ENCODE data around the gene PYROXD2. TPM values are rescaled to one million over a fixed set of nuclear protein-coding genes. Genes with fewer than 3 reads are reported as not detected.

PYROXD2 gene
- total RNA-seq, 2 experiments from 2014 or later, result 8.5 to 9.8 TPM

DNA sequence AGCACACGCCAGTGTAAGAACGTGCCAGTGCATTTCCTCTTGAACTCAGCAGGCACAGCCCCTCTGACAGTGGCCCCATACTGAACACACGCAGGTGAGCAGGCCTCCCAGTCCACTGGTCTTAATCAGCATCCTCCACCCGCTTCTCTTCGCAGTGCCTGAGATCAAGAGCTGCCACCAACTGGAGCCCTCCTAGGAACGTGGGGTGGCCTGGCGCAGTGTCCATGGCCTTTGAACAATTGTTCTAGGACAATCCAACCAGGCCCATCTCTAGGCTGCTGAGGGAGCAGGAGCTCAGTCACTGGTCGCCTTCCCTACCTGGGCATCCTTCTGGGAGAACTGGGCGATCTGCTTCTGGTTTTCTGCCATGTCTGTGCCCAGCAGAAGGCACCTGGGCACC is 15.2 kb downstream of the PYROXD2 start:
- Histone ChIP-seq H3K27me3 (ENCODE audit: control insufficient read depth in 1 of 2, insufficient read depth in 2 of 2, low read length in 2 of 2) (no peaks in the 10 kb centered on the region), H3K4me1 (ENCODE audit: insufficient read depth, low read length) (no peaks in the 10 kb centered on the region), H3K27ac (ENCODE audit: low read depth in 1 of 2, low read length in 2 of 2) (no peak overlapping the region), H3K9me3 (ENCODE audit: control insufficient read depth in 1 of 2, insufficient read depth in 1 of 2, low read length in 2 of 2) (peaks cover 0 to 3% of the 10 kb centered on the region in 2 experiments), H3K36me3 (ENCODE audit: insufficient read depth, low read length) (peaks cover 7% of the 10 kb centered on the region), H3K4me3 (ENCODE audit: low read length) (no peak overlapping the region)
- Mint-ChIP-seq H3K27me3 (no peaks in the 10 kb centered on the region), H3K4me1 (ENCODE audit: low read depth) (no peaks in the 10 kb centered on the region), H3K27ac (no peak overlapping the region), H3K9me3 (no peaks in the 10 kb centered on the region), H3K4me3 (no peak overlapping the region), H3K36me3 (ENCODE audit: low read depth) (peaks cover 40% of the 10 kb centered on the region)
- no peak for DNase-seq
- ChIA-PET CTCF (no interaction called here), POLR2A (no interaction called here)
- no peak for TF ChIP-seq CTCF (IDR thresholded peaks at IDR 0.05)
- intact Hi-C loops (cut with DNase I, micrococcal nuclease), result no loop called here
- no peak for ATAC-seq (ENCODE audit: poor library complexity)

DNA sequence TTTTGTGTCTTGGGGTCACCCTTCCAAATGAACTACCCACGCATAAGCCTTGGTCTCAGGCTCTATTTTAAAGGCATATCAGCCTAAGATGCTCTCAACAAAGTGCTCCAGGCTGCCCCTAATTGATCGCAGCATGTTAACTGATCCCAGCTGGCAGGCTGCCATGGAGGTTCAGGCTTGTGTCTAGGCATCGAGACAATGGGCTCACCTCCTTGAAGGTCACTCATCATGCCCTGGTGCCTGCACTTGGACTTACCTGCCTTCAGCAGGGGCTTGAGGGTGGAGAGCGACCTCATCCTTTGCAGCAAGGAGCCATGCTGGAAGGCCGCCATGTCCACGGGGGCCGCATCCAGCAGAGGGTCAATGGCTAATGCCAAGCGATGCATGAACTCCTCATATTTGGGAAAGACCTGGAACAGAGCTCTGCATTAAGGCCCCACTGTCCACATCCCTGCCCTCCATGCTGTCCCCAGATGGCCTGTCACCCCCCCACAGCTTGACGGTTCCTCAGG is 17.8 kb downstream of the PYROXD2 start:
- CTCF ChIA-PET, result no interaction called here
- H3K36me3 Mint-ChIP-seq (ENCODE audit: low read depth), result peaks cover 24% of the 10 kb centered on the region
- Histone ChIP-seq H3K27me3 (ENCODE audit: control insufficient read depth in 1 of 2, insufficient read depth in 2 of 2, low read length in 2 of 2) (no peaks in the 10 kb centered on the region), H3K9me3 (ENCODE audit: control insufficient read depth in 1 of 2, insufficient read depth in 1 of 2, low read length in 2 of 2) (no peaks in the 10 kb centered on the region), H3K36me3 (ENCODE audit: insufficient read depth, low read length) (peaks cover 10% of the 10 kb centered on the region), H3K27ac (ENCODE audit: low read depth in 1 of 2, low read length in 2 of 2) (no peak overlapping the region), H3K4me3 (ENCODE audit: low read length) (no peak overlapping the region), H3K4me1 (ENCODE audit: insufficient read depth, low read length) (peaks cover 3% of the 10 kb centered on the region)
- intact Hi-C loops (cut with DNase I, micrococcal nuclease), result no loop called here
- no peak for TF ChIP-seq CTCF (IDR thresholded peaks at IDR 0.05)
- H3K4me1 Mint-ChIP-seq (ENCODE audit: low read depth), result peaks cover 3% of the 10 kb centered on the region
- H3K4me3 Mint-ChIP-seq, result no peak overlapping the region
- POLR2A ChIA-PET, result no interaction called here
- ATAC-seq (ENCODE audit: poor library complexity) (no peak), DNase-seq (no peak)
- H3K9me3 Mint-ChIP-seq, result no peaks in the 10 kb centered on the region
- no peak overlapping the region for H3K27ac Mint-ChIP-seq
- H3K27me3 Mint-ChIP-seq, result no peaks in the 10 kb centered on the region

DNA sequence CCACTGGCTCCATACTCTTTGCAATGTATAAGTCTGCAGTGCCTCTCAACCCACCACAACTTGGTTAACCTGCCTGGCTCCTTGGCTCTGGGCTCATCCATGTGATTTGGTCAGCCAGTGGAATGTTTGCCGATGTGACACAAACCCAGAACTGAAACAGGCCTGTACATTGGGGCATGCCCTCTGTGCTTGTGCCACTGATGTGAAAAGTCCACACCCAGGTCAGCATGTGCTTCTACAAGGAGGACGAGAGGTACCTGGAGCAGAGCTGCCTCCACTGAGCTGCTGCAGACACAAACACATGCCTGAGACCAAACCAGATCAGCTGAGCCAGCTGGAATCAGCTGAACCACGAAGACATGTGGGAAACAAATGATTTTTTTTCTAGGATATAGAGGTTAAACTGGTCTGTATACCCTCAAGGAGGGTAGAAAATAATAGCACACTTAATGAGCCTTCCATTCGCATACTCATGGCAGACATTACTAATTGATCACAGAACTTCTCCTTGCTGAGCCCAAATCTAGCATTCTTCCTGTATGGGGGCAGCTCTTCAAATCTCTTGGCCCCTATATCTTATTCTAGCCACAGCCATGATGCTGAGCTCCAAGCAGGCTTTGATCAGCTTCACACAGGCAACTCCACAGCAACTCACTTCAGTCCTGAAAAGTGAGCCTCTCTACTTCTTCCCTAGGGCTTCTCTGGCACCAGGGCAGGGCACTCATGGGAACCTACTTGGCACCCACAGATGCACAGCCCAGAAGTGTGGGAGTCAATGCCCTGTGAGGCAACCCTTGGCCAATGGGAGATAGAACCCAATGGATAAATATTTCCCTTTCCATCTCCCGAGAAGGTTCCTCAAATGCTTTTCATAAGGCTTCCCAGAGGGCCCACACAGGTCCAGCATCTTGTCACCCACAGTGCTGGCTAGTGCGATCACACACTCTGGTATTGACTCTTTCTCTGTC is 18.6 kb downstream of the PYROXD2 start:
- no peak overlapping the region for H3K4me3 Mint-ChIP-seq
- peaks cover 24% of the 10 kb centered on the region for H3K36me3 Mint-ChIP-seq (ENCODE audit: low read depth)
- ChIA-PET CTCF (no interaction called here), POLR2A (no interaction called here)
- intact Hi-C loops (cut with DNase I, micrococcal nuclease), result no loop called here
- H3K9me3 Mint-ChIP-seq, result no peaks in the 10 kb centered on the region
- DNase-seq (no peak), ATAC-seq (ENCODE audit: poor library complexity) (no peak)
- Histone ChIP-seq H3K9me3 (ENCODE audit: control insufficient read depth in 1 of 2, insufficient read depth in 1 of 2, low read length in 2 of 2) (no peaks in the 10 kb centered on the region), H3K27me3 (ENCODE audit: control insufficient read depth in 1 of 2, insufficient read depth in 2 of 2, low read length in 2 of 2) (no peaks in the 10 kb centered on the region), H3K27ac (ENCODE audit: low read depth in 1 of 2, low read length in 2 of 2) (no peak overlapping the region), H3K4me3 (ENCODE audit: low read length) (no peak overlapping the region), H3K36me3 (ENCODE audit: insufficient read depth, low read length) (peaks cover 10% of the 10 kb centered on the region), H3K4me1 (ENCODE audit: insufficient read depth, low read length) (peaks cover 11% of the 10 kb centered on the region)
- no peak overlapping the region for H3K27ac Mint-ChIP-seq
- H3K4me1 Mint-ChIP-seq (ENCODE audit: low read depth), result peaks cover 10% of the 10 kb centered on the region
- TF ChIP-seq CTCF (IDR thresholded peaks at IDR 0.05), result no peak
- no peaks in the 10 kb centered on the region for H3K27me3 Mint-ChIP-seq
